Activated CD4-positive, alpha-beta T cell treated with anti-CD3 and anti-CD28 coated beads, Interleukin-2, Interleukin-6, amounts not matched to agents 100 ng/mL and 50 ng/mL, durations not matched to agents 16 hours and 8 hours (primary cell): Measurements from ENCODE around the gene HOXA4.
A peak's percentile ranks its signal among the peaks of the same experiment; 100 is the strongest.

Source experiments
- DNase-seq: peaks from one replicate; pipeline ENCODE4 v3.0.0-alpha.2; 2020

Gene HOXA4

GRCh38 chr7:27102581-27103442 is 27.7 kb downstream of the HOXA4 start, which contains the start of gene HOXA2:
TSS of gene HOXA2 (minus strand) at chr7:27102683. CDS start at chr7:27102500, 183 bp downstream.
- no peak for DNase-seq

DNA sequence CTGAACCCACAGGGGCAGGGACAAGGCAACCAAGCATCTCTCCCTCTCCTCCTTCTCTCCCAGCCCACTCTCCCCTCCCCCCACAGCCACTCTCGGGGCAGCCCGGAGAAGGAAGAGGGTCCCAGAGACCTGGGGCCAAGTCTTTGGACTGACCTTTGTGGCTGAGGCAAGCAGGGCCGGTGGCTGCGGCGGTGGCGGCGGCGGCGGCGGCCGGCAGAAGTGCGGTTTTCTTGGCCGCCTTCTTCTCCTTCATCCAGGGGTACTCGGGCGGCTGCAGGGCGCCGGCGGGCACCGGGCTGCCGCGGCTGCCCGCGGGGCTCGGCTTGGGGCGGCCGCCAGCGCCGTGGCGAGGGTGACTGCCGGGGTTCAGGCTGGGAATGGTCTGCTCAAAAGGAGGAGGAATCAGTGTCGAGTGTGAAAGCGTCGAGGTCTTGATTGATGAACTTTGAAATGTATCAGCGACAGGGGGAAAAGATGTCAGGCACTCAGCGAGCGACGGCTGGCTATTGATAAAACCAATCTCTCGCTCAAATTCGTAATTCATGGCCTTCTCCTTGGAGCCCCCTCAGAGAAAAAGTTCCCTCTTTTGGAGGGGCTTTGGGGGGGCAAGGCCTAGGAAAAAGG is 28.5 kb downstream of the HOXA4 start:
- no peak for DNase-seq

DNA sequence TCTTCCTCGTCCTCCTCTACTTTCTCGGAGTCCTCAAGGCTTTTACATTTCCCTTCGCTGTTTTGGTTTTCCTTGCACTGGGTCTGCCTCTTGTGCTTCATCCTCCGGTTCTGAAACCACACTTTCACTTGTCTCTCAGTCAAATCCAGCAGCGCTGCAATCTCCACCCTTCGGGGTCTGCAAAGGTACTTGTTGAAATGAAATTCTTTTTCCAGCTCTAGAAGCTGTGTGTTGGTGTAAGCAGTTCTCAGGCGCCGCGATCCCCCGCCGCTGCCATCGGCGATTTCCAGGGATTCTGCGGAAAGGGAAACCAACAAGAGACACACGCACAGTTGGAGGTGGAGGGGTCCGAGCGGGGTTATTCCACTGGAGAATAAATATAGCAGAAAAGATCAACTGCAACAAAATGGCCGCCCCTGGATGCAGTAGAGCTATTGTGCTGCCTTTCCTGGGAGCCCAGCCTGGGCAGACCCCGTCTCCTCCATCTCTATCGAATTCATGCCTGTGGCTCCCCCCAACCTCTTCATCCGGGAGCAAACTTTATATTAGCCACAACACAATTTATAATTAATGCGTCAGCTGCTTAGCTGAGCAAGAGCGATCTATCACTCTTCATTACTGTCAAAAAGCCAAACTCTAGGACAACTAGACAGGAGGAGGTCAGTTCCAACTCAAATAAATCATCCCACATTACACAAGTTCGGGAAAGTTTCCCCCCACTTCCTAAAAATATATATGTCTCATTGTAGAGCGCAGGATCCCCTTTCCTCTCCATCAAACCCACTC is 29.2 kb downstream of the HOXA4 start:
- DNase-seq = no peak

DNA sequence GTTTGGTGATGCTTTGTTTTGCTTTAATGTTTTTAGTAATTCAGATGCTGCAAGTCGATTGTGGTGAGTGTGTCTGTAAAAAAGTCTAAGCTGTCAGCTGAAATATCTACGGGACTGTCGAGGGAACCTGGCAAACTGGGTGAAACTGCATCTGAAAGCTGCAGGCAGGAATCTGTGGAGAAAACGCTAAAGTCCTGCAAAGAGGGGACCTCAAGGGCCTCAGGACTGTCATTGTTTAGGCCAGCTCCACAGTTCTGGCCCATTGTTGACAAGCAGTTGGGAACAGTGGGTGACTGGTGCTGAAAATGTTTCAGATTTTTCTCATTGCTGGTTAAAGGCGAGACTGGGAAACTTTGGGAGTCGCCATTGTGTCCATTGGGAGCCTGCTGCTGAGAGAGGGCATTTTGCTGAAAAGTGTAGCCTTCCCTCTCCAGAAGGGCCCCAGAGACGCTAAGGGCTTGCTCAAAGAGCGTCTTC is 29.8 kb downstream of the HOXA4 start:
- DNase-seq = no peak

DNA sequence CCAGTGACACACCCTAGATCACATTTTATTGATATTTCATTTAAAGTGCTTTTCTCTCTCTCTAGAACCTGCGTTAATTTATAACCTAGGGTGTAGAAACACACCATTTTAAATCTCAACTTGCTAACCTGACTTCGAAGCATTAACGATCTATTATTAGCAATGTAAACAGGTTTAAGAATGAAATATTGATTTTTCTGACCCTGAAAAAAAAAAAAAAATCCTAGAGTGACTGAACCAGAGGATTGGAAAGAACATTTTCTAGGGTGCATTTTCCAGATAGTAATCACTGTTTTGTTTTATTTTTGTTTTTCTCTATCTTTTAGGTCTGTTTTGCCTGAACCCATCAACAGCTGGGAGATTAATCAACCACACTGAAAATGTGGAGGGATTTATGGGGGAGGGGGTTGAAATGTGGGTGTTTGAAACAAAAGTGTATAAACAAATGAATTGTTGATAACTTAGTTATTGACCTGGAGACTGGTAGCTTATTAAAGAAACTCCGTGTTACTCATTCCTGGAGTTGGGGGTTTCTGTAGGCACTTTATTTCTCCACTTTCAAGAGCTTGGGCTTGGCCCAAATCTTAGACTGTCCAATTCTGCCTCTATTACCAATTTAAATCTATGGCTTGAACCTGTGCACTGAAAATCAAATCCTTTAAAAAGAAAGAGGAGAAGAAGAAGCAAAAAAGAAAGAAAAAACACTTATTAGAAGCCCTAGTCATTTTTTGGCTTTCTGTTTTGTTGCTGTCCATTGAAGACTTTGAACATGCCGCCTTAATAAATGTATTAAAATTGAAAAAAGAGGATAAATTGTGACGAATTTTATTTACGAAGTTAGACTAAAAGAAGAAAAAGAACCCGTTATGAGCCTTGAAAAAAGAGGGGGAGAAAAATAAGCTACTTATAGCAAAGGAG is 30.8 kb downstream of the HOXA4 start:
- no peak for DNase-seq

DNA sequence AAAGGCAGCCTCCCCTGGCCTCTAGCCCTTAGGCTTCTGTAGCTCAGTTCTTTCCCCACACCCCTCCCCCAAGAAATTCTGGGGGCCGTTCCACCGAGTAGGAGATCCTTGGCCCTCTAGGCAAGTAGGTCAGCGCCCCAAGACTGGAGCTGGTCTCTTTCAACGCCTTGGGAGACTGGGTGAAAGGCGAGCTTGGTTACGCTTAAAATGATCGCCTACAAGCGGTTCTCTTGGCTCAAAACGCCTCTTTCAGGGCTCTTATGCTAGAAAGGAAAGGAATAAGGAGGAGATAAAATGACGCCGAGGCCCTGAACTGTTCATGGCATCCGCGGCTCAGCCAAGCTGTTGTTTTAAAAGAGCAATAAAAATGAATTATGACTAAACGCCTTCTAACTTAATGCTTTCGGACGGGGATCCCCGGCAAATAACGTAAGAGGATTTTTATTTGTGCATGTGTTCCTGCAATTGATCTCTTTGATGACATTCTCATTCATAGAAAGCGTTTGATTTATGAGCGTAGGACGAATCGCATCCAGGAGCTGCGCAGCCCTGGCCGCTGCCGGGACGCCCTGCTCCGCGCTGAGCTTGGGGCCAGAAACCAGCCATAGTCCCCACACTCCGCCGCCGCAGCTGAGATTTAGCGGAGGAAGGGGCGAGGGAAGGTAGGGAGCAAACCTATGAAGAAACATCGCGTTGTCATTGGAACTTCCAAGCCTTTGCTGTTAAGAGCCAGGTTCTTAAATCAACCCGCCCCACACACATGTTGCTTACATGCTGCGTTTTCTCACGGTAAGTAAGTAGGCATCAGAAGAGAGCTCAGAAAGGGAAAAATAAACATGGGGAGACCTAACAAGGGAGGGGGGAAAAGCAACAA is 31.7 kb downstream of the HOXA4 start:
- no peak for DNase-seq

DNA sequence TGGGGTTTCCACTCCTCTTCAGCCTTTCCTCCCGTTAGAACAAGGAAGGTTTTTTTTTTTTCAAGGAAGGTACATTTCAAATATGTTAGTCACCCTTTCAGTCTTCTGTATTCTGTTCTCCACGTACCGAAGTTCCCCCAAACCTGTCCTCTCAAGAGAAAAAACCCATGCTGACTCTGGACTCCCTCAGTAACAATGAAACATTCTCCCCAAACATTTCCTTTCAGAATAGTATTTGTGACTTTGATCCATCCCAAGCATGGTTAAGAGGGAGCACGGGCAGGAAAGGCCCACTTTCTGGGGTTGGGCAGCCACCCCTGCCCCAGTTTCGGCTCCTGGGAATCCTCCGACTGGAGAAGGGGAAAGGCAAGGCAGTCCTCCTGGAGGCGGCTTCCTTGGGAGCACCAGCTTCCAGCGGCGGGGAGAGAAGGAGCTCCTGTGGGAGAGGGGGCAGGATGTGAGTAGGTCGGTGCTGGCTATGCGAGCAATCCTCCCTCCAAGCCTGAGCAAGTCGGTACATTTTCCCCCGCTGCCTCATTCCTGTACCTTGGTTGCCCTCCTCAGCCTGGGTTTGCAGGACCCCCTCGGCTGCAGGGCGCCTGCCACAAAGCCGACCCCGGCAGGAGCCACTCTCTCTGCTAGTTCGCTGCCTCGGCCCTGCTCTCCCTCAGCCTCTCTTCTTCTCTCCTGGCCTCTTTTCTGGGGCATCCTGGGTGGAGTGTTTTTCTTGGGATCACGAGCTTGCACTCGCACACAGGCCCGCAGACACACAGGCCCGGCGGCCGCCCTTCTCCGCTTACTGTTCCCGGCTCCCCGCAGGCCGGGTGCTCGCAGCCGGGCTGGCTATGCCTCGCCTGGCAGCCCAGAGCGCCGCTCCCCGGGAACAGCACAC is 32.6 kb downstream of the HOXA4 start:
- DNase-seq = no peak

DNA sequence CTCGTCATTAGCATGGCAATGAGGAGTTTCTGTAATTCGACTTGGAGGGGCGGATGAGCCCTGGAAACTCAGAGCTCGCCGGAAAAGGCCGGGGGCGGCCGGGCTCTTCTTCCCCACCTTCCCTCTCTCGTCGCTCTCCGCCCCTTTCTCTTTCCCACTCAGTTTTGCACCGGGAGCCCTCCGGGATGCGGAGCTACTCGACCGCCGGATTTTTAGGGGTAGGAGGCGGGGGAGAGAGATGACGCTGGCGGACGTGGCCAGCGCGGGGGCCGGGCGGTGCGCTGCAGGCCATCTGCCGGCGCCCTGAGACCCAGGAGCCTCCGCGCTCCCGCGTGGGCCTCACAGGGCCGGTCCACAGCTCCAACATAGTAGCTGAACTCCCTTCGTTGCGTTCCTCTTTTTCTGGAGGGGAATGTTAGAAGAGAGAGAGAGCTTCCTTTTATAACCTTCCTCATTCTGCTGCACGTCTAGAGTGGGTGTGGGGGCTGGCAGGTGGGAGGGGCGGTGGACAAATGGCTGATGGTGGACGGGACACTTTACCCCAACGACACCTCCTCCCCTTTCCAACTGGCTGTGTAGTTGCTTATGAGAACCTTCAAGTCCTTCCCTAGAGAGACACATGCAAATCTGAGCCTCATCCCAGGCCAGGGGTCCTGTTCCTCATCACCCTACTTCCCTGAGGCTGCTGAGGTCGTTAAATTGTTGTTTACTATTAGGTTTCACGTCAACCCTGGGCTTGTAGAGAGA is 33.6 kb downstream of the HOXA4 start:
- DNase-seq = peak; percentile 4

- peak; percentile 81 for DNase-seq
Observed at GRCh38 chr7:27095897-27096767, 34.4 kb downstream of the HOXA4 start, which contains the start of gene HOXA1. TSS of gene HOXA1 (minus strand) at chr7:27096000. CDS start at chr7:27095912, 88 bp downstream.

DNA sequence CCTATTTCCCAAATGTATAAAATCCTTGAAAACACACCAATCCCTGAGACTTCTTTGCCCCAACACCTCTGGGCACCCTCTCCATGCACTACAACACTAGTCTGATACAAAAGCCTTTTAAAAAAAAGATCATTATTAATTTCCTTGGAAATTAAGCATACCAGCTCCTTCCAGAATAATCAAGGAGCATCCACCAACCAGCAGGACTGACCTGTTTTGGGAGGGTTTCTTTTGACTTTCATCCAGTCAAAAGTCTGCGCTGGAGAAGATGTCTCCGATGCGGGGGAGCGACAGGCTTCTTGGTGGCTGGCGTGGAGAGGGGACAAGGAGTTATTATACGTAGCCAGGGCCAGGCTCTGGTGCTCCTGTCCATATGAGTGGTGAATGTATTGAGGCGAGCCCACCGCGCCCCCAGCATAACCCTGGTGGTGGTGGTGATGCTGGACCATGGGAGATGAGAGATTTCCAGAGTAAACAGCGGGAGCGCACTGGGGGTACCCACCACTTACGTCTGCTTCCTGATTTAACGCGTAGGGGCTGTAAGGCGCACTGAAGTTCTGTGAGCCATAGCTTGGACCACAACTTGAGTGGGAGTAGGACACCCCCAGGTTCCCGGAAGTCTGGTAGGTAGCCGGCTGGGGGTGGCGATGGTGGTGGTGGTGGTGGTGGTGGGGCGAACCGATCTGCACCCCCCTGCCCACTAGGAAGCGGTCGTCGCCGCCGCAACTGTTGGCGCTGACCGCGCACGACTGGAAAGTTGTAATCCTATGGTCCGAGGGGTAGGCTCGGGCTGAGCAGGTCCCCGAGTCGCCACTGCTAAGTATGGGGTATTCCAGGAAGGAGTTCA is 35.3 kb downstream of the HOXA4 start:
- peak; percentile 9 for DNase-seq

DNA sequence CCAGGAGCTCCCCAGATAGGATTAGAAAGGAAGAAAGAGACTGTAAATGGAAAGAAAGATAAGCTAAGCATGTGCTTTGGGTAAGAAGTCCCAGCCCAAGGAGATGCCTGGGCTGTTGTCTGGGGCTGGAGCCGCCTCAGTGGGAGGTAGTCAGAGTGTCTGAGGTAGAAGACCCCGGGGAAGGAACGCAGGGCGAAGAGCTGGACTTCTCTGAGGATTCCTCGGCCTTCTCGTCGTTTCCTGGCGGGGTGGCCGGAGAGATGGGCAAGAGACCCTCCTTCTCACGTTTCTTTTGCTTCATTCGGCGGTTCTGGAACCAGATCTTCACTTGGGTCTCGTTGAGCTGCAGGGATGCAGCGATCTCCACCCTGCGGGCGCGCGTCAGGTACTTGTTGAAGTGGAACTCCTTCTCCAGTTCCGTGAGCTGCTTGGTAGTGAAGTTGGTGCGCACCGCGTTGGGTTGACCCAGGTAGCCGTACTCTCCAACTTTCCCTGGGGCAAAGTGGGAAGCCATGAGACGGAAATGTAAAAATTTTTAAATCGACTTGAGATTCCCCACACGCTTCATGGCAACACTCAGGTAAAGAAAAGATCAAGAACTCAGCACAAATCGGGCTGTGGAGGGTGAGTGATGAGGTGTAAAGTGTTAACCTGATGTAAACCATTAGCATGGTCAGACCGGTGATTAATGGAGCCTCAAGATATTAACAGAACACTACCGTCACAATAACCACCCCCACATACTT is 36.1 kb downstream of the HOXA4 start:
- DNase-seq = no peak

- DNase-seq = no peak
Observed at GRCh38 chr7:27093184-27093895, 37.2 kb downstream of the HOXA4 start.

GRCh38 chr7:27092819-27093110 is 37.8 kb downstream of the HOXA4 start:
- no peak for DNase-seq

DNA sequence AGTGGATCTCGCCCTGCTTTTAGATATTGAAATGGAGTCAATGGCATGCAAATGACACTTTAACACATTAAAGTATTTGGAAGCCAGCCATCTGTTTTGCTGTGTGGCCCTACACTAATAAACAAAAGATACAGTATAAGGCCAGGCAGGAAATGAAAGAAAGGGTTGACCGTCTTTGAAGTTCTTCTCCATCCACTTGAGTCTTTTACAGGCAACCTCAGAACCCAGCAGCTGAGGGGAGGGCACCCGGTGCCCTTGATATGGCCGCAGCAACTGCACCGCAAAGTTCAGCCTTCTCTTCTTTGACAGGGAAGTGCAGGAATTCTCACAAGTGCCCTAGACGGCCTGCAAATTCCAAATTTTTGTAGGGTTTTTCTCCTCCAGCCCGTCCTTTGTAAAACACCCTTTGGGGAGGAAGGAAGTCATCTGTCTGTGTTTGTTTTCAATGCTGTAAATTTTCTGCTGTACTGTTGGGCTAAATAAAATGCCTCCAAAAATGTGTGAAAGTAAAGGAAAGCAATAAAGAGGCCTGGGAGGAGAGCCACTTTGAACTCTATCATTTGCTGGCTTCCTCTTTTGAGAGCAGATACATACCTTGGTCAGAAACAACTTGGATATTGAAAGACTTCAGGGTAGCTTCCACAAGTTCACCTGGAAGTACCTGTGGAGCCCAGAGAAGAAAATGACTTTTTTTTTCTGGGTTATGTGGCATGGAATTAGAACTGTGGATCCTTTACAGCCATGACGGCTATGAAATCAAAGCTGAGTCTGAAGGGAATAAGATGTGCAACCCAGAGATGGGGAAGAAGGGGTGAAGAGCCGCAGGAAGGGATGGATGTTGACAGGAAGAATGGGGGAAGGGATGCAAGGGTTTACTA is 38.4 kb downstream of the HOXA4 start:
- no peak for DNase-seq

GRCh38 chr7:27091105-27091504 is 39.5 kb downstream of the HOXA4 start:
- no peak for DNase-seq
